Measurements from ENCODE around the gene KMT2D.

KMT2D gene, protein sequence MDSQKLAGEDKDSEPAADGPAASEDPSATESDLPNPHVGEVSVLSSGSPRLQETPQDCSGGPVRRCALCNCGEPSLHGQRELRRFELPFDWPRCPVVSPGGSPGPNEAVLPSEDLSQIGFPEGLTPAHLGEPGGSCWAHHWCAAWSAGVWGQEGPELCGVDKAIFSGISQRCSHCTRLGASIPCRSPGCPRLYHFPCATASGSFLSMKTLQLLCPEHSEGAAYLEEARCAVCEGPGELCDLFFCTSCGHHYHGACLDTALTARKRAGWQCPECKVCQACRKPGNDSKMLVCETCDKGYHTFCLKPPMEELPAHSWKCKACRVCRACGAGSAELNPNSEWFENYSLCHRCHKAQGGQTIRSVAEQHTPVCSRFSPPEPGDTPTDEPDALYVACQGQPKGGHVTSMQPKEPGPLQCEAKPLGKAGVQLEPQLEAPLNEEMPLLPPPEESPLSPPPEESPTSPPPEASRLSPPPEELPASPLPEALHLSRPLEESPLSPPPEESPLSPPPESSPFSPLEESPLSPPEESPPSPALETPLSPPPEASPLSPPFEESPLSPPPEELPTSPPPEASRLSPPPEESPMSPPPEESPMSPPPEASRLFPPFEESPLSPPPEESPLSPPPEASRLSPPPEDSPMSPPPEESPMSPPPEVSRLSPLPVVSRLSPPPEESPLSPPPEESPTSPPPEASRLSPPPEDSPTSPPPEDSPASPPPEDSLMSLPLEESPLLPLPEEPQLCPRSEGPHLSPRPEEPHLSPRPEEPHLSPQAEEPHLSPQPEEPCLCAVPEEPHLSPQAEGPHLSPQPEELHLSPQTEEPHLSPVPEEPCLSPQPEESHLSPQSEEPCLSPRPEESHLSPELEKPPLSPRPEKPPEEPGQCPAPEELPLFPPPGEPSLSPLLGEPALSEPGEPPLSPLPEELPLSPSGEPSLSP (N-terminal part only)

DNA sequence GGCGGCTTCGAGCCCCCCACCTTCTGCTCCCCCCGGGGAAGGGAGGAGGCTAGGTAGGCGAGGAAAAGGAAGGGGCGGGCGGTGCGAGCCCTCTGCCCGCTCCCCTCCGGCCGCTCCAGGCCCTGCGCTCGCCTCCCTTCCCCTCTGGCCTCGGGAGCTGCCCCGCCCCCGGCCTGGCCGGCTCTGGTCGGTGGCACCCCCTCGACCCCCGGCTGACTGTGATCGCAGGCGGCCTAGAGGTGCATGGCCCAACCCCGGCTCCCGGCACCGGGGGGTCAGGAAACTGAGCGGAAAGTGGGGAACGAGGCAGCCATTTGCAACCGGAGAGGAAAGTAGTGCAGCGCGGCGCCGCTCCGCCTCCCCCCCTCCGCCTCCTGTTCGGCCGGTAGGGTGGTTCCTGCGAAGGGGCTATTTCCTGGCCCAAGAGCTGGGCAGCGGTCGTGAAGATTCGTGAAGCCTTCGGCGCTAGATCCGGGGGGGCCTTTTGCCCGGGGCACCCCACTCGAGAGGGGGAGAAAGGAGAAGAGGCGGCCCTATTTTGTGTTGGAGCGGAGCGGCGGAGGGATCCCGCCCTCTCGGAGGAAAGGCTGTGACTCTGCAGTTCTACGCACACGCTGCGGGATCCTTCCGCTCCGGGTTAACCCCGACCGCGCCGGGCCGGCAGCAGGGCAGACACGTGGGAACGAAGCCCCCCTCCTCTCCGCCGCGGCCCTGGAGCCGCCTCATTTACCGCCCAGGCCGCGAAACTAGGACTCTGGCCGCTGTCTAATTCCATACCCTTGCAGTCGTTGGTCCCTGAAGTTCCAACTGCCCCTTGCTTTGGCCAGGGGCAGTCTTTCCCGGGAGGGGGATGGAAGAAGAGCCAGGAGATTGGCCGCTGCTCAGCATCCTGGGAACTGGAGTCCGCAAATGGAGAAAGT lies at the start of gene KMT2D:
TSS of gene KMT2D (minus strand) at position 558 of the 920 bp plus-strand sequence. CDS start 5,470 bp downstream, outside the sequence.
- DNase-seq: peak; percentile 84

DNA sequence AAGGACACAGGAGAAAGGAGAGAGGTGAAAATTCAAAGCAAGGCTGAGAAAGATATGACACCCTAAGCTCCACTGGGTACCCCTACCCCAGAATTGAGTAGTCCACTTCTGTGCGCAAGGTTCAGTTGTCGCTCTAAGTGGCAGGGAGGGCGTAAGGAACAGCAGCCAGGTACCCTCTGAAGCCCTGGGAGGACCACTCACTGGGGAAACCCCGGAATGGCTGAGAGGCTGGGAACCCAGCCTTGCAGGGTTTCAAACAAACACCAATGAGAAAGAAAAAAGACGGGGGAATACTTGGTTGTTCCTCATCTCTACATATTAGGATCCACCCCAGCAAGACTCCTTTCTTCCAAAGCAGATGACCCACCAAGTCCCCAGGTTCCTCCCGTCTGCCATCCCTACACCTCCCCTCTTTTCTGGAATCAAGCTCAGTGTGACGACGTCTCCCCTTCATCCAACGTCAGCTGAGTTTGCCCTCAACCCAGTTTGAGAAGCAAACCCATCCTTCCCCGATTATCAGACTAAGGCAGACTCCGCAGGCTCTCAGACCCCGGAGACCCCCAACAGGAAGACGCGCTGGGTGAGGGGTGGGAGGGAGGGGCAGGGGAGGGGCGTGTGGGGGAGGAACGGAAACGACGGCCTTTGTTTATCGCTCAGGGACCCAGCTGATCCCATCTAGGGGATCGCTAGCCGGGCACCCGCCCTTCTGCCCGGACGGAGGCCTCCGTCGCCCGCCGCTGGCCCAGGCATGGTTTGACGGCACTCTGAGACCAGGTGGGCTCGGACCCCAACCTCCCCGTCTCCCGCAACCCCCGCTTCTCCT lies 49.3 kb upstream of the KMT2D start:
- DNase-seq: no peak

DNA sequence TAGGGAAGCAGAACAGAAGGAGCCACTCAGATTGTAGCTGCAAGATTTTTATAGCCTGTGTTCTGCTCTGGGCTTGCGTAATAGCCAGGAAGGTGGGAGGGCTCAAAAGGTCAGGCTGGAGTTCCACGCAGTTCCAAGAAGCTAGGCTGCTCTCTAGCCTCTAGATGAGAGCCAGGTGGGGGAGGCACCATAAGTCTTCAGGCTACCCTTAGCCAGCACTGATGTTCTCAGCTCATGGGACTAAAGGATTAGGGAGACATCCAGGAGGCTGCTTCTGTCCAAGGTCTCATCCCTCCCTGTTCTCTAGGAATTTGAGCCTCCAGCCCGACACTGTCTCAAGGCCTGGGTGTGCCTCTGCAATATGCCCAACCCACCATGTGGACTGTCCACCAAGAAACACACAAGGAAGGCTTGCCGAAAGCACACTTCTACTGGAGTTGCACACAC lies 48.4 kb upstream of the KMT2D start:
- no peak for DNase-seq

DNA sequence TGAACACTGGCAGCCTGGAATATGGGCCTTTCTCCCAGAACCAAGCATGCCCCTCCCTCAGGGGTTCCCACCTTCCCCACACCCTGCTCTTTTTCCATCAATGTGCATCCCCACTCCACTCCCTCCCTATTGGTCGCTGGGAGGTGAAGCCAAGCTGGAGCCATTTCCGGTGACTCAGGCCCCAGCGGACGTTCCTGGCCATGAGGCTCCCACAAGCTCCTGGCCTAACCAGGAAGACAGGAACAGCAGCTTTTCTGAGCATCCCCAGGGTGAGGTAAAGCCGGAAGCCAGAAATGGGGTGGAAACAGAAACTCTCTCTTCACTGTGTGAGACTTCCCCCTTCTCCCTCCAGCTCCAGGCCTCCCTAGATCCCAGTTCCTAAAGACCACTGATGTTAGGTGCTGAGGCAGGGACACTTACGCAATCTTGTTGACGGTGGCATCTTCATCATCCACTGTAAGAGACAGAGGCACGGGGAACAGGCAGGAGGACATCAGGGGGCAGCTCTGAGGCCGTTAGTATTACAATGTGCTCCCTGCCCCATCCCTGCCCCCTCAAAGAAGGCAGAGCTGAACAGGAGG lies 45.0 kb upstream of the KMT2D start:
- DNase-seq: no peak

DNA sequence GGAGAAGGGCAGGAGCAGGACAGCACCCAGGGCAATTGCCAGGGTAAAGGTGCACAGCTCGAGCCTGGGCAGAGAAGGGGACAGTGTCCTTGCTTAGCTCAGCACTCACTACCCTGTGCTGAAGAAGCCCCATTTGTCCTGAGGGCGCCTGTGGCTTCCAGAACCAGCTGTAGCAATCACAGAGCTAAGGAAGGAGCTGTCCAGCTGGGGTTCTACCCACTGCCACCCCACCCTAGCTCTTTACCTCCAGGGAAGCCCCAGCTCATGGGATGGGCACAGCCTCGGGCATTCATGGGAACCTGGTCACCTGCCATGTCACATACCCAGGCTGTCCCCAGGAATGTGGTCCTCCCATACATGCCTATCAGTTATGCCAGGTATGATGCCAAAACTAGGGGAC lies 44.2 kb upstream of the KMT2D start:
- DNase-seq: no peak

DNA sequence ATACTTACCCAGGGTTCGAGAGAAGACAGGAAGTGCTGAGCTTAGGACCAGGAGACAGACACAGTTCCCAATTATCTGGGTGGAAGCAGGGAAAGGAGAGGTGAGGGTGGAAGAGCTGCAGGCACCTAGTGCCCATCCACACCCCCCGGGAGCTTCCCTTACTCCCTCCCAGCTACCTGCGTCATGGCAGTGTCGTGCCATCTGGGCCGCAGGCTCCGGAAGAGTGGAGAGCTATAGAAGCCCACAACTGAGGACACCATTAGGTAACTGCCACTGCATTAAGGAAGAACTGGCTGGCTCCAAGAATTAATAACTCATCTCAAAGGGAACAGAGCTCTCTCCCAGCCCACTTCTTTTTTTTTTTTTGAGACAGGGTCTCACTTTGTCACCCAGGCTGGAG lies 39.8 kb upstream of the KMT2D start:
- no peak for DNase-seq

DNA sequence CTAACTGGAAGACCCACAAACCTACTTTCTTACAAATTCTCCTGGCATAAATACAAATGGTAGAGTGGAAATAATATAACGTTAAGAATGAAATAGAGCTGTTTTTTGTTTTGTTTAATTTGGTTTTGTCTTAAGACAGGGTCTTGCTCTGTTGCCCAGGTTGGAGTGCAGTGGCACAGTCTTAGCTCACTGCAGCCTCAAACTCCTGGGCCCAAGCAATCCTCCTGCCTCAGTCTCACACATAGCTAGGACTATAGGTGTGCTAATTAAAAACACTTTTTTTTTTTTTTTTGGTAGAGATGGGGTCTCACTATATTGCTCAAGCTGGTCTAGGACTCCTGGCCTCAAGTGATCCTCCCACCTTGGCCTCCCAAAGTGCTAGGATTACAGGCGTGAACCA lies 38.1 kb upstream of the KMT2D start:
- no peak for DNase-seq

DNA sequence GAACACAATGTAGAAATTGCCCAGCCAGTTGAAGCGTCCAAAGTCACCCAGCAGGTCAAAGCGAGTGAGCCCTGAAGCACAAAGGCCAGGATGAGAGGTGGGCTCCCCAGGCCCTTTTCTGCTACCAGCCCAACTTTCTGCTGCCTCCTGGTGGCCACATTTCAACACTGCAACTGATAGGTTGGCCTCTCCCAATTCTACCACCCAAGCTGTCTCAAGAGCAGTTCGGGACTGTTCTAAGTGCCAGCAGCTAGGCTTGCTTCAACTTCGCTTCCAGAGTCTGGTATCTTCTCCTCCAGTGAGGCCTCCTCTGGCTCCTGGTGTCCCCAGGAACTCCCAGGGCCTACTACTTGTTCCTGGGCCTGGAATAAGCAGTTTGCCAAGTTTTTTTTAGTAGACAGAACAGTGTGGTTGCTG lies 37.4 kb upstream of the KMT2D start:
- DNase-seq: no peak

DNA sequence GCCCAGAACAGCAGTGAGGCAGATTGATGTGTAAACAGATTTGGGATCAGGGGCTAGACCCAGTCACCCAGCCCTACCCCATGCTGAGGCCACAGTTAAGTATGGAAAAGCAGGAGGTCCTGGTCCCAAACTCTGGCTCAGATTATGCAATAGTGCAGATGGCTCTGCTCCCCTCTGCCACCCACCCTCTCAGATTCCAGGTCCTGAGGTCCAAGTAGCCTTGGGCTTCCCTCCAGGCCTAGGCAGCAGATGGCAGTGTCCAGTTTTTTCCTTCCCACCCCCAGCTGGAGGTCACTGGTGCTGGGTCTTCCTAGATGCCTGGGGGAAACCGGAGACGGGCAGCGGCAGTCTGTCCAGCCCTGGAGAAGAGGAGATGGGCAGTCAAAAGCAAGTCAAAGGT lies 36.8 kb upstream of the KMT2D start:
- no peak for DNase-seq

DNA sequence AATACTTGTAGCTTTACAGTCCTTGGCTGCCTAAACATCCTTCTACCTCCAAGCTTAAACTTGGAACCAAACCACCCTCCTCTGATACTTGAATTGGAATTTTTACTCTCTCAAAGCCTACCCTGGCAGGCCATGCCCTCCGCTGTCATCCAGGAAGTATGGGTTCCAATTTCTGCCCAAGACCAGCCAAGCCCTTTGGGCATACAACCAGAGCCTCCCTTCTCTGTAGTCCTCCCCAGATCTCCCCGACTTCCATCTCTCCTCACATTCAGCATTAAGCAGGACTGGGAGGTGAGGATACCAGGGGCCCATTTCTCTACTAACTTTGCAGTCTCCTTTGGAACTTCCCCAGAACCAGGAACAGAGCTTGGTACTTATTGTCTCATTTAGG lies 34.4 kb upstream of the KMT2D start:
- DNase-seq: no peak

DNA sequence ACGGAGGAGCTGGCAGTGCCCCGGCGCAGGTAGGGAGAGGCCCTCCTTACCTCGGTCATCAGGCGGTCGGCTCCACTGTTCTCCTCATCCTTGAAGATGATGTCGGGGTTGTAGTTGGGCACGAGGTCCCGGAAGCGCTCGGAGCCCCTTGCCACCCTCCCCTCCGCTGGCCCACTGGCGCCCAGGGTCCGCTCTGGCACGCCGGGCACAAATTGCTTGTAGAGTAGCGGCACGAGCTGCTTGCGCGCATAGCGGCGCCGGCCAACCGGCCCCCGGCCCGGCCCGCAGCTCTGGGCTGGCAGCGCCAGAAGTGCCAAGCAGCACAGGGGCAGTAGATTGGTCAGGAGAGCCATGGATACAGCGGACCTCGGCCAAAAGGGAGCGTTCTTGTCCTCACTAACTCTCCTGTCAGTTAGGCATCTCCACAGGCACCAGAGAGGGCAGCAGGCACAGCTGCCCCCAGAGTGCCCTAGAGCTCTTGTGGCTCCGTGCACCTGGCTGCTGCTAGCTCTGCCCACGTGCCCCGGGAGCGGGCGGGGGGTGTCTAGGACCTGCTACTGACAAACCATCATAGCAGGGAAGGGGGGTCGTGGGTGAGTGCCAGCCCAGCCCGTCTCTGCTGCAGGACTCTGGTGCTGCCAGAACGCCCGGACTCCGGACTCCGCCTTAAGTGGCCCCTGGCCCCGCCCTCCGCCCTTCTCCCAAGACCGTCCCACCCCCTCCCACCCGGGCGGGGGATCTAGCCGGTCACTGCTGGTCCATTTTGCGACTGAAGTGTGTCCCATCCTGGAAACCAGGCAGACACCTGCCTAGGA lies 33.8 kb upstream of the KMT2D start, which contains the start of gene DHH:
TSS of gene DHH (minus strand) at position 642 of the 815 bp plus-strand sequence. CDS start at position 353, 289 bp downstream.
- no peak for DNase-seq

DNA sequence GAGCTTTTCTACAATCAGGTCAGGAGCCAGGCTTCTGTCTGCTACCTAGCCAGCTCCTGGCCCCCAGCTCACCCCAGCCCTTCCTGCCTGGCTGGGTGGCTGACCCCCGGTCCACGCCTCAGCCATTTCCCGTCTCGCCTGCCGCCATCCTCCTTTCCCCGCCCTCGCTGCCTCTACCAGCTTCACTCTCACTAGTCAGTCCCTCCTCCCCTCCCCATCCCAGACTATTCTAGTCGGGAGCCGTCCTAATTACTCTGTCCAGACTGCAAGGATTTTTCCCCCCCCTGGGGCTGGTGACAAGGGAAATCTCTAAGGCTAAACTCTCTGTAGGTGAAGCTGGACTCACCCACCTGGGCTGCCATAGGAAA lies 33.2 kb upstream of the KMT2D start:
- DNase-seq: no peak

DNA sequence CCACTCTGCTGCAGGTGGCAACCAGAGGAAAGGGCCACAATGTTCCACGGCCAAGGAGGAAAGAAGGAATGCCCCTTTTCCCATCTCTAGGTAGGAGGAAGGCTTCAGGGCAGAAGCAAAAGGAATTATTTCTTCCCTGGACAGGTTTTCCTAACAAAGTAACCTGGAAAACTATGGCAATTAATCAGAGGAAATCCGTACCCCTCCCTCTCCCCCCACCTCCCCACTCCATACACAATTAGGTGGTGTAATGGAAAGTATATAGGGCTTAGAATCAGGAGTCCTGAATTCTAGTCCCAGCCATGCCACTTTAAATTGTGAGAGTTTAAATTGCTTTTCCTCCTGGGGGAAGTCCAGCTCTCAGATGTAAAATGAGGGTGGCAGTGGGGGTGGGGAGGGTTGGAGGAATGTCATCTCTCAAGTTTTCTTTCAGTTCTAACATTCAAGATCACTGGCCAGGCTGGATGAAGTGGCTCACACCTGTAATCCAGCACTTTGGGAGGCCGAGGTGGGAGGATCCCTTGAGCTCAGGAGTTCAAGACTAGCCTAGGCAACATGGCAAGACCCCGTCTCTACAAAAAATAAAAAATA lies 32.3 kb upstream of the KMT2D start:
- no peak for DNase-seq

DNA sequence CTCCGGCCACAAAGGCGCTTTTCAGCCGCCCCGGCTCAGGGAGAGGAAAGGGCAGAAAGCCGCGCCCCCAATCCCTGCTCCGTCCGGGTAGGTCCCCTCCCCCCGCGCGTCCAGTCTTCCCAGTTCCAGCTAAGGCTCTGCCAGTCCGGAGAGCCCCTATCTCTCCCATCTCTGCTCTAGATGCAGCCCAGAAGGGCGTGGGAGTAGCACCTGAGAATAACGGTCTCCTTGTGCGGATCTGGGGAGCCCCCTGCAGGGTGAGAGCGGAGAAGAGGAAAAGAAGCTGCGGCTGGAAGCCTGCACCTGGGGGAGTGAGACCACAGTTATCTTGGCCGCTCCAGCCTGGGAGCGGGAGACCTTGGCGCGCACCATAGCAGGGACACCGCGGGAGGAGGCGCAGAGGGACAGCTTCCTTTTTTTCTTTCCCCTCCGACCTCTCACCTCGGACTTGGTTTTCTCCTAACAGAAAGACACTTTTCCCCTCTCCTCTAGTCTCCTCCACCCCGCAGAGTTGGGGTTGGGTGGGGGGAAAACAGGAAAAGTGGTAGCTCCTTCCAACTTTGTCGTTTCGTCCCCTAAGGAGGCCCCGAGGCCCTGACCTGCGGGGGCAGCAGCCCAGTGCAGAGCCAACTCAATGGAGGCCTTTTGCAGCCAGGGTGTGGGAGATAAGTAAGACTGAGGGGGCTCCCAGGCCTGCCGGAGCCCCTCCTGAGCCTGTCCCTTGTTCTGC lies 31.7 kb upstream of the KMT2D start:
- no peak for DNase-seq

DNA sequence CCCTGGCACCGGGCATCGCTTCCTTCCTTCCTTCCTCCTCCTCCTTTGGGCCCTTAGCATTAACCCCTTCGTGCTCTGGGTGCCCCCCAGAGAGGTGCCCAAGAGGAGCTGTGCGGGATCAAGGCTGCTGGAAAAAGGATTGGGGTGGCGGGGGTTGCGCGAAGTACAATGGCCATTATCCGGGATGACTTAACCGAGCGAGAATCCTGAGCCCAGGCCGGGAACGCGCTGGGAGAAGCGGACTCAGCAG lies 31.2 kb upstream of the KMT2D start:
- DNase-seq: no peak

DNA sequence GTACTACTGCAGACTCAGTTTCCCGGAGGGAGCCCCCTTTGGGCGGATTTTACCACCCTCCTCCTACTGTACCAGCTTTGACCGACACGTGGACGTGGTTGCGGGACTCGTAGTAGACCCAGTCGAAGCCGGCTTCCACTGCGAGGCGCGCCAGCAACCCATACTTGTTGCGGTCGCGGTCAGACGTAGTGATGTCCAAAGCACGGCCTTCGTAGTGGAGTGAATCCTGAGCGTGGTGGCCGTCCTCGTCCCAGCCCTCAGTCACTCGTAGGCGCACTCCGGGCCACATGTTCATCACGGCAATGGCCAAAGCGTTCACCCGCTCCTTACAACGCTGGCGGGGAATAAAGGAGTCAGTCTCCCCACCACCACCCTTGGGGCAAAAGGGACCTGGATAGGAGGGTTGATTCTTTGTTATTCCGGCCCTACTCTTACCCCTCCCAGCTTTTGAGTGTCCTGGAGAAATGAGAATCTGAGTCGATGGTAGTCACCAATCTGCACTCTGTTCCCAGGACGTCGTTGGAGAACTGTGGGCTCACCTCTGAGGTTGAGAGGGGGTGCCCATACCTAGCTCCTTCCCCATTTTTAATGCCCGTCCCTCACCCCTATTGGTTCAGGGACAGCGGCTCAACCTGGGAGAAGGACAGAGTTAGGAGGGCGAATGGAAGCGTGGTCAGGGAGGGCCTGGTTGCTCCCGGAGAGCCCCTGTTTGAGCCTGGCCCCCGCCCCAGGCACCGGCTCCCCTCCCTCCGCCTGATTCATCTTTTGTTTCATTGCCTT lies 30.7 kb upstream of the KMT2D start:
- no peak for DNase-seq

DNA sequence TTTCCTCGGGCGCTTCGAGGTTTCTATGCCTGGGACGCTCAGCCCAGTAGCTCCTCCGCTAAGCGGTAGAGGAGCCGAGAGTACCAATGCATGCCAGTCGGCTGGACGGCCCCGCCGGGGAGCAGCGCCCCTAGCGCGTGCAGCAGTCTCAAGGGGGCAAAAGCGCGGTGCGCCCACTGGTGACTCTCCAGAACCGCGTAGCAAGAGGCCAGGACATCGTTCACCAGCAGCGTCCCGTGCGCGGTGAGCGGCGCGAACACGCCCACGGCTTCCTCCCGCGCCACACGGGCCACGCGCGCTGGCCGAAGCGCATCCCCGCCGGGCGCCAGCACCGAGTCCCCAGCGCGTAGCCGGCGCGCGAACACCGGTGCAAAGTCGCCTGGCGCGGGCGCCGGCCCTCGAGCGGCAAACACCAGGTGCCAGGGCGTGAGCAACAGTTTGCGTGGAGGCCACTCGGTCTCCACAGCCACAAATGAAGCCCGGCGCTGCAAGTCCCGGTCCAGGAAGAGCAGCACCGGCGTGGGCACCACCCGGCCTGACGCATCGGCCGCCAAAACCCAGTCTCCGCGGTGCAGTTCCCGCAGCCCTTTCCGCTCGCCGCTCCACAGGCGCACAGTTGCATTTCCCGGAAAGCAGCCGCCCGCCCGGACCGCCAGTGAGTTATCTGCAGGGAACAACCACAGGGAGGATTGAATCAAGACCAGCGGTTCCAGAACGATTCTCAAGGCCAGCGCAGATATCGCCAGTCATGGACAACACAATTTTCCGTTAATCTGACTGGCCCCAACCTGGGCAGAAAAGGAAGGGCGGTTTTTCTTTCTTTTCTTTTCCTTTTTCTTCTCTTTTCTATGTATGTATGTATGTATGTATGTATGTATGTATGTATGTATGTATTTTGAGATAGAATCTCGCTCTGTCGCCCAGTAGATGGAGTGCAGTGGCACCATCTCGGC lies 29.5 kb upstream of the KMT2D start:
- no peak for DNase-seq

DNA sequence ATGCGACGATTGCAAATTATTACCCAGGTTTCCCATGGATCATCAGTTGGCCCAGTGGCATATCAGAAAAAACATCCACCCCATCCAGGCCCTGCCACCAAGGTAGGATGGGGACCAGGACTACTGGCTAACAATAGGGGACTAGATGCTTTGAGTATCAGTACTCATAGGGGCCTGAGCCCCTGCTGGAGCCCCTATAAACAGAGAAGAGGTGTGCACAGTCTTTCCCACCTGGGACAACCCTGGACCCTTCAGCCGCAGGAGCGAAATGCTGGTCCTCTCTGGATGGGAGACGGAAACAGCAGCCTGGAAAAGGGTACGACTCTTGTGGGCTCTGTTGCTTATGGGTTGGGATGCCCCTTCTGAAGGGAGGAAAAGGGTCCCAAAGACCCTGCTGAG lies 28.3 kb upstream of the KMT2D start:
- no peak for DNase-seq

Data from DMS153 (cell line).